ENCODE measurements around the gene HEXIM1.
A peak's percentile ranks its signal among the peaks of the same experiment; 100 is the strongest.

The HEXIM1 gene

DNA sequence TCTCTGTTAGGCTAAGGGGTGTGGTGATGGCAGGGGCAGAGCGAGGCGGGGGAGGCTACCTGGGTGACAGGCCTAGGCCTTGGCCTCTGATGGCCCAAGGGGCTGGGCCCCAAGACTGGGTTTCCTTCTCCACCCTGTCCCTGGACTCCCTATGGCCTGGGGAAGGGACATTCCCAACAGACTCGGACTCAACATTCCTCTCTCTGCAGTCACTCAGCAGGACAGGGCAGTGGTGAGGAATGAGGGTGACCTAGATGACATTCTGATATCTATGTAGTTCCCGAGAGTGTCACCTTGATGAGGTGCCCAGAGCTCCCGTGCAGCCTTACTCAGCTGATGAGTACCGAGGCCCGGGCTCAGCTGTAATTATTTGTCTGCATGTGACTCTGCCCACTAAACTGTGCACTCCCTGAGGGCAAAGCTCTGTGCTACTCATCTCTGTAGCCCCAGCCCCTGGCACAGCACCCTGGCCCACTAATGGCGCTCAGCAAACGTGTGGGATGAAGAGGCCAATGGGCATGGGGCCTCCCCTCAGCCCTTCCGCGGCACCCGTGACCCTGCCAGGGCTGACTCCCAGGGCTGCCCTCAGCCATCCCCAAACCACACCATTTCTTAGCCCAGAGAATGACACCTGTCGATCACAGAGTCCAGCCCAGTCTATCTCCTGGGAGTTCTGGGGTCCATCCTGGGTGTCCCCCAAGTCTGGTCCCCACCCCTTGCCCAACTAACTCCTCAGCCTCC is 18.2 kb upstream of the HEXIM1 start:
- DNase-seq (ENCODE audit: low spot score): peak; percentile 82

DNA sequence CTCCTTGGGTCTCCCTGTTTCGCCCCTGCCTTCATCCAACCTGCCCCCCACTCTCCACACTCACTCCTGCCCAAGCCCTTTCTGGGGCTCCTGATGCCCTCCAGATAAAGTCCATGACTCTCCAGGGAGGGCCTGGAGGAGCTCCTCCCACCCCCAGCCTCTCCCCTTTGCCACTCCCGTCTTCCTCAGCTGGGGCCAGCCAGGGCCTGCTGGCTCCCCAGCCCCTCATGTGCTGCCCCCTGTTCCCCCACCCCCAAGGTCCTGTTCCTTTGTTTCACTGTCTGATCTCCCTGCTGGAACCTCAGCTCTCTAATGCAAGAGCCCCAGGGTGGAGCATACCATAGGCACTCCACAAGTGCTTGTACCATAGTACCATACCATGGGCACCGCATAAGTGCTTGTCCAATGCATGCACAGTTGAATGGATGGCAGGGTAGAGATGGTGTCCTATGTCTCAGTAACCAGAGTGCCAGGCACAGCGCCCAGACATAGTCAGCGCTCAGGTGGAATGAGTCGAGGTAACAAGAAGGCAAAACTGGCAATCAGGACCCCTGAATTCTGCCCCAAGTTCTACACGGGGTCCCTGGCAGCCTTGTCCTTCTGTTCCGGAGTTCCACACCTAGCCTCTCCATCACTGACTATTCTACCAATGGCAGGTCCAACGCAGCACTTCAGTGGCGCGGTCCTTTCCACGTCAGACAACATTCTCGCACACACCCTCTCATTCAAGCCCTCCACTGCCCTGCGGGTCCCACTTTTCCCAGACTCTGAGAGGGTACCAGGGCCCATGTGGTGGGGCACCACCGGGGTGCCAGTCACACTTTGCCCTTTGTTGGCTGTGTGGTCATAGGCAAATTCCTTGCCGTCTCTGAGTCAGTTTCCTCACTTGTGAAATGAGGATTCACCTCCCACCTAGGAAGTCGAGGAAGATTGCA is 17.3 kb upstream of the HEXIM1 start:
- no peak for DNase-seq (ENCODE audit: low spot score)

DNA sequence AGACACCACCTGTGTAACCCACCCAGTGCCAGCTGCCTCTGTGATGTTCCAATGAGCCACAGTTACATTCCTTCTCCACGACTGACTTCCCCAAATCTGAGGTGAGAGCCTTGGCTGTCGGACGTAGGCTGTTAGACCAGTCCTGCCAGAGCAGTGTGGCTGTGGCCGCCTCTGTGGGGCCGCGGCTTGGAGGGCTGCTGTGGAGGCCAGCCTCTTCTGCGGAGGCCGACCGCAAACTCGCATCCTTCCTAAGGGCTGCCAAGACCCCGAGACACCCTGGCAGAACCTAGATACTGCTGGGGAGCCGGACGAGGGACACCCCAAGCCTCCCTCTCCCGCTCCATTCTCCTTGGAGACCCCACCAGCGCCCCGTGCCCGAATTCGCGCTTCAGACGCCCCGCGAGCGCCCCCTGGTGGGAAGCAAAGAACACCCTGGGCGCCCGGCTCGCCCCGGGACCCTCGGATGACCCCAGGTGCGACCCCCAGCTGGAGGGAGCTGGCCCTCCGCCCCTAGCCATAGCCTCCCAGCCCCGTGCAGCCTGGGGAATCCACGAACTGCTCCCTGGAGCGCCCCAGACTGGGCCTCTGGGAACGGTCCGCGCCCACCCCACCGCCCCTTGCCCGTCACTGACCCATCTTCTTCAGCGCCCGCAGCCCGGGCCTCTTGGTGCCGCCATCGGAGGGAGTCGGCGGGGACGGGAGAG is 16.5 kb upstream of the HEXIM1 start:
- peak; percentile 36 for DNase-seq (ENCODE audit: low spot score)

DNA sequence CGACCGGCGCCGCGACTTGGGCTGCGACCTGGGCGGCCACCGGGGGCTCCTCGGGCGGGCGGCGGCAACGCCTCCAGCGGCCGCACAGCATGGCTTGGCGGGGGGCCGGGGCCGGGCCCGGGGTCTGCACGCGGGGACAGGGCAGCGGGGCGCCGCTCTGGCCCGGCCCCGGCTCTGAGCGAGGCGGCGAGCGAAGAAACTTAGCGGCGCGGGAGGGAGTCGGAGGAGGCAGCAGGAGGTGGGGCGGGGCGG is 16.0 kb upstream of the HEXIM1 start, which contains the start of gene PLCD3:
PLCD3 (minus strand) TSS at position 196 of the 252 bp plus-strand sequence; CDS start at position 91, 105 bp downstream.
- no peak for DNase-seq (ENCODE audit: low spot score)

DNA sequence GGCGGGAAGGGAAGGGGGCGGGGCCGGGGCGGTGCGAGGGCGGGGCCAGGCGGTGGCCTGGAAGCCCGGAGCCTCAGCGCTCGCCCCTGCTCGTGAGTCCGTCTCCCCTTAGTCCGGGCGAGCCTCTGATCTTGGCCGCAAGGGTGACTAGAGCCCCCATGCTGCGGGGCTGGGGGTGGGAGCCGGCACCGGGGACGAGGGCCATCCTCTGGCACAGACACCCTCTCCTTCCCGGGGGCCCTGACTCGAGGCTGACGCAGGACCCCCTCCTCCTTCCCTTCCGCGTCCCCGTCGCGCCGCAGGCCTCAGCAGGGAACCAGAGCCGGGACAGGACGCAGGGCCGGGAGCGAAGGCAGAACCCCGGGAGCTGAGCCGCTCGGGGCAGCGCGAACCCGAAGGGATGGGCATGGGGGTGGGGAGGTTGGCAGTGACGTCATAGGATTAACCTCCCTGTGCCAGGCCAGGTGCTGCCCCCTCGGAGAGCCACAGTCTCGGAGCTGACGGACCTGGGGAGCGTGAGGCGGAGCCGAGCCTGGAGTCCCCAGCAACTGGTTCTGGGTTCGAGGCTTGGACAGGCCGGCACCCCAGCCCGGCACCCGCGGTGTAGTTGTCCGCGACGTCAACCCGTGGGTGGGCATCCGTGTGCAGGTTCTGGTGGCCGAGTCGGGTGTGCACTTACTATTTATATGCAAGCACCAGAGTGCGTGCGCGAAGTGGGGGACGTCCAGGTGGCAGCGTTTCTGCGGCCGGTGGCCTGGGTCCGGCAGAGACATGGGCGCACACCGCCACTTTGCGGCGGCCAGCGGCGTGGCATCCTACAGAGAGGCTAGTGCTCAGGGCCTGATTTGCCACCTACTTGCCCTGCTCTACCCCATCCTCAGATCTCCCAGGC is 15.5 kb upstream of the HEXIM1 start:
- DNase-seq (ENCODE audit: low spot score): peak; percentile 86

DNA sequence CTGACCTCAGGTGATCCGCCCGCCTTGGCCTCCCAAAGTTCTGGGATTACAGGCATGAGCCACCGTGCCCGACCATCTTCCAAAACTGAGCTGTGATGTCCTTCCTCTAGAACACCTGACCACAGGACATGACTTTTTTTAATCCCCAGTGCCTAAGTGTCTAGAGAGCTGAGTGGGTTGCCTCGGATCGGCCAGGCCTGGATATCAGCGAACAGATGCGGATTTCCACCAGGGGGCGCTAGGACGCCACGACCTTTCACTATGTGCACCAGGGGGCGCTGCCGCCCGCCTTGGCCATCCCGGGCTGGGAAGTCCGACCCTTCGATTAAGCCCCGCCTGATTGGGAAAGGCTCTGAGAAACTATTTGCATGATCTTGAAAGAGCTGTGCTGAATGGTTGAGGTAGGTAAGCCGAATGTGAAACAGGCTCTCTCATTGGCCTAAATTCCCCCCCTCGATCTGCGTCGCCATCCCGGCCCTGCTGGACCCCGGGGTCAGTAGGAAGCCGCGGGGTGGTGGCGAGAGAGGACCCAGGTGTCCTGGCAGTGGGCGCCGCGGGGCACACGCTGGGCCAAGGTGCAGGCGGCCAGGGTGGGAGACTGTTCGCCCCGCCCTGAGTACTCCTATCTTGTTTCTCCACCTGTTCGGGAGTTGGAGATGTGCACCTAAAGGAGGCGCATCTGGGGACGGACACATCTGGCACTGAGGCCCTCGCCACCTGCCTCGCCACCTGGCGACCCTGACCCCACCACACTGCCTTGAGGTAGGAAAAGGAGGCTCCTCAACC is 12.9 kb upstream of the HEXIM1 start, which contains the start of gene ACBD4:
ACBD4 (plus strand) TSS at position 496 of the 786 bp plus-strand sequence. CDS start 458 bp downstream, outside the sequence.
- peak; percentile 98 for DNase-seq (ENCODE audit: low spot score)

DNA sequence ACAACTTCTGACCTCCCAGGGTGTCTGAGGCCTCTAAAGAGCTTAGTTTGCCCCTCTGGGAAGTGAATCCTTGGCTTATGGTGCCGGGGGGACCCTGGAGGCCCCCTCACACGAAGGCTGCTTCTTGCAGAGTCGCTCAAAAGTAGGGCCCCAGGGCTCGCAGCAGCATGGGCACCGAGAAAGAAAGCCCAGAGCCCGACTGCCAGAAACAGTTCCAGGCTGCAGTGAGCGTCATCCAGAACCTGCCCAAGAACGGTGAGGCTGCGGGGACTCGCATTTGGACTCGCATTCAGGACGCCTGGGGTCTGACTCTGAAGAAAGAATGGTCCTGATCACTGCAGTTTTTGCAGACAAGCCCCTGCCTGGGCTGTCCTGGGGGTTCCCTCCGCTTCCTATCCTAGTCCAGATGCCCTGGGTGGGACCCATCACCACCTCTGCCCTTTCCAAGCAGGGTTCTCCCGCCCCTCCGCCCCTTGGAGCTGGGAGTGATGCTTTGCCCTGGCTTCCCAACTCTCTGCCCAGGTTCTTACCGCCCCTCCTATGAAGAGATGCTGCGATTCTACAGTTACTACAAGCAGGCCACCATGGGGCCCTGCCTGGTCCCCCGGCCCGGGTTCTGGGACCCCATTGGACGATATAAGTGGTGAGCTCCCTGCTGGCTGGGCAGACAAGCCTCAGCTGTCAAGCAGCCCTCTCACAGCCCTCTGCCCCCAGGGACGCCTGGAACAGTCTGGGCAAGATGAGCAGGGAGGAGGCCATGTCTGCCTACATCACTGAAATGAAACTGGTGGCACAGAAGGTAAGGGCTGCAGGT is 12.1 kb upstream of the HEXIM1 start:
- DNase-seq (ENCODE audit: low spot score): no peak

DNA sequence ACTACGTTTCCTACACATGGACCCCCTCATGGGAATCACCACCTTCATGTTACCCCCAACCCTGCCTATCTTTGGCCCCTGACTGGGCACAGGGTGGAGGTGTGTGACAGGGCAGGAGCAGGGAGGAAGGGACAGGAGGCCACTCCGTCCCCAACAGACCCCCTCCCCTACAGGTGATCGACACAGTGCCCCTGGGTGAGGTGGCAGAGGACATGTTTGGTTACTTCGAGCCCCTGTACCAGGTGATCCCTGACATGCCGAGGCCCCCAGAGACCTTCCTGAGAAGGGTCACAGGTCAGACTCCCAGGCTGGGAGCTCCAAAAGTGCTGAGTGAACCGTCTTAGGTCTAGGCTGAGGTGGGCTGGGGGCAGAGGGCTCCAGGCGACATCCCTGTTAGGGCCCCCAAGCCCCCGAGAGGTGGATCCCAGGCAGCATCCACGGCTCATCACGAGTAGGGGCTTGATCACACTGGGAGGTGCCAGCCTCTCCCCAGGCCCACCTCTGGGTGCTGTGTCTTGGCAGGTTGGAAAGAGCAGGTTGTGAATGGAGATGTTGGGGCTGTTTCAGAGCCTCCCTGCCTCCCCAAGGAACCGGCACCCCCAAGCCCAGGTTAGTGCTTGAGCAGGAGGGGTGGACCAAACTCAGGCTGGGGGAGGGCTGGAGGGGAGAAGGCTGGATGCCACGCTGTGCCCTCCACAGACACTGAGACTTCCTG is 11.3 kb upstream of the HEXIM1 start:
- DNase-seq (ENCODE audit: low spot score): no peak

DNA sequence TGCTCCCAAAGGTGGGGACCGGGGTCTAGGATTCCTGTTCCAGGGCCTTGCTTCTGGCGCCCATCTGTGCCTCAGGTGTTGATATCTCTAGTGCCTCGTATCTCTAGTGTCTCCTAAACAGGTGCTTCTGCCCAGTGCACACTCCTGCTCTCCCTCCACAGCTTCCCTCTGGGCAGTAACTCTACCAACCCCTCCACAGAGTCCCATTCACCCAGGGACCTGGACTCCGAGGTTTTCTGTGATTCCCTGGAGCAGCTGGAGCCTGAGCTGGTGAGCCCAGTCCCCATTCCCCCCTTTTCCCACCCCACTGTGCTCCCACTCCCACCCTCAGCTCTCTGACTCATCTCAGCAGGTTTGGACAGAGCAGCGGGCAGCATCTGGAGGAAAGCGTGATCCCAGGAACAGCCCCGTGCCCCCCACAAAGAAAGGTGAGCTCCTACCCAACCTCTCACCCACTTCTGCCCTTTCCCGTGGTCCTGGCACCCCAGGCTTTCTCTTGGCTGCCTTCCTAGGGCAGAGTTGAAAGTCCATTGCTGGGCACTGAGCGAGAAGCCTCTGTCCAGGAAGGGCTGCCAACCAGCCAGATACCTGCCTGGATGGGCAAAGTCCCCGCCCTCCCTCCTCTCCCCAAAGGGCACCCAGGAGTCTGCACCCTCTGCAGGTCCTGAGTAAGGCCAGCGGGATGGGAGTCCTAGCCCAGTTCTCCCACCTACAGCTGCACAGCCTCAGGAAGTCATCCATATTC is 10.5 kb upstream of the HEXIM1 start:
- no peak for DNase-seq (ENCODE audit: low spot score)

DNA sequence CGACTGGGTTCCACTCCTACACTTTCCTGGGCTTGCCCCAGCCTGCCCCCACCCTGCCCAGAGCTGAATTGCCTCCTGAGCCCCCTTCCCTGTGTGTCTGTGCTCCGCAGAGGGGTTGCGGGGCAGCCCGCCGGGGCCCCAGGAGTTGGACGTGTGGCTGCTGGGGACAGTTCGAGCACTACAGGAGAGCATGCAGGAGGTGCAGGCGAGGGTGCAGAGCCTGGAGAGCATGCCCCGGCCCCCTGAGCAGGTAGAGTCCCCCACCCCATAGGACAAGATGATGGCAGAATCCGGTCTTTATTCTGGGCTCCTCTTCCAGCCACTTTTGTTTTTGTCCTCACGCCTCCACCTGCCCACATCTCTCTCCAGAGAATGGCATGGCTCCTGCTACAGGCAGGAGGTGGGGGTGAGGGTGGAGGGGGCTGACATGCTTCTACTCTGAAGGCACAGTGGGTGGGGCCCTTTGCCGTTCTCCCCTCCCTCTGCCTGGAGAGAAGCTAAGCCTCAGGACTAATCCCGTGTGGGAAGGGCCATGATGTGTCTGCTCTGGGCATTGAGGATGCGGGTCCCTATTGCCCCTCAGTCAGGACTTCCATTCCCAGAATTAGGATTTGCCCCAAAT is 9.3 kb upstream of the HEXIM1 start:
- DNase-seq (ENCODE audit: low spot score): no peak

DNA sequence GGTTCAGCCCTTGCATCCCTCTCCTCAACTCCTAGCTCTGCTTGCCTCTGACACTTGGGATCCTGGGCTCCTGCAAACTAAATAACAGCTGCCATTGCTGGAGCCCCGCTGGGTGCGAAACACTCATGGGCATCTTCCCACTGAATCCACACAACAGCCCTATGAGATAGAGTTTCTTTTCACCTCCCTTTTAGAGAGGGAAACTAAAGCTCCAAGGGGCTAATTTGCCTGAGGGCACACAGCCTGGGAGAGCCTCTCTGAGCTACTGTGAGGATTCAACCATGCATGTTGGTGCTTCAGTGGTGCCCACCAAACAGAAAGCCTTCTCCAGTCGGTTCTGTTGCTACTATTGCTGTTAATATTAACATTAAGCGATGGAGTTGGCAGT is 8.7 kb upstream of the HEXIM1 start:
- DNase-seq (ENCODE audit: low spot score): no peak

DNA sequence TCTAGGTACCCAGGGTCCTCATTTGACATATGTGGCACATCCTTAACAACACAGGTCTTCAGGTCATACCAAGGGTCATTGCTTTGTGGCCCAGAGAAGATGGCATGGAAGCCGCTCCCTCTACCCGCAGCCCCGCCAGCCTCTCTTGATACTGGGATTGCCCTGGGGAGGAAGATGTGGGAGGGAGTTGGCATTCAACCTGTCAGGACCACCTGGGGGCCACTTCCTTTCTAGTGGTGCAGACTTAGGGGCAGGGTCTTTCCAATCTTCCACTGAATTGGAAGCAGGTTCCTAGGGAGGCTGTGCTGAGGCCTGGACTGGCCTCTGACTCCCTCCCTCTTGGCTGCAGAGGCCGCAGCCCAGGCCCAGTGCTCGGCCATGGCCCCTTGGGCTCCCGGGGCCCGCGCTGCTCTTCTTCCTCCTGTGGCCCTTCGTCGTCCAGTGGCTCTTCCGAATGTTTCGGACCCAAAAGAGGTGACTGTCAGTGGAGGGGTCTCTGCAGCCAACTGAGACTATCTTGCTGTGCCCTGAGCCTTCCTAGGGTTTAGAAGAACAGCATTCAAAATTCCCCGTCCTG is 5.1 kb upstream of the HEXIM1 start:
- DNase-seq (ENCODE audit: low spot score): no peak

DNA sequence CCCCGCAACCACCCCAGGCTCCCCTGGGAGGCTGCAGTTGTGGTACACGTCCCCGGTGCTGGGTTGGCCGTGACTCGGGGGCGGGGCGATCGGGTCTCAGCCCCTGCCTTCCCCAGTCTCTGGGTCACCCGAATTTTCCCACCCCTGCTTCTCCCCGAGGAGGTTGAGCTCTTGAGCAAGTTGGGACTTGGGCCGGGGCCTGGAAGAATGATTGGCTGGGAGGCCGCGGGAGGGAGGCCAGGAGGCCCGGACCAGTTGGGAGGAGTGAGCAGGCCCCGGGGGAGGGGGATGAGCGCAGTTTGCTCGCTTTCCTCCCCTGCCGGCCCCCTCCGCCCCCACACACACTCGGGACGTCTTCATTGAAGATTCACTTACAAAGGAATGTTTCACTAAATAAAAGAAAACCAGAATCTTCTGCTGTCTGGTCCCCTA is 4.5 kb upstream of the HEXIM1 start:
- DNase-seq (ENCODE audit: low spot score): no peak

DNA sequence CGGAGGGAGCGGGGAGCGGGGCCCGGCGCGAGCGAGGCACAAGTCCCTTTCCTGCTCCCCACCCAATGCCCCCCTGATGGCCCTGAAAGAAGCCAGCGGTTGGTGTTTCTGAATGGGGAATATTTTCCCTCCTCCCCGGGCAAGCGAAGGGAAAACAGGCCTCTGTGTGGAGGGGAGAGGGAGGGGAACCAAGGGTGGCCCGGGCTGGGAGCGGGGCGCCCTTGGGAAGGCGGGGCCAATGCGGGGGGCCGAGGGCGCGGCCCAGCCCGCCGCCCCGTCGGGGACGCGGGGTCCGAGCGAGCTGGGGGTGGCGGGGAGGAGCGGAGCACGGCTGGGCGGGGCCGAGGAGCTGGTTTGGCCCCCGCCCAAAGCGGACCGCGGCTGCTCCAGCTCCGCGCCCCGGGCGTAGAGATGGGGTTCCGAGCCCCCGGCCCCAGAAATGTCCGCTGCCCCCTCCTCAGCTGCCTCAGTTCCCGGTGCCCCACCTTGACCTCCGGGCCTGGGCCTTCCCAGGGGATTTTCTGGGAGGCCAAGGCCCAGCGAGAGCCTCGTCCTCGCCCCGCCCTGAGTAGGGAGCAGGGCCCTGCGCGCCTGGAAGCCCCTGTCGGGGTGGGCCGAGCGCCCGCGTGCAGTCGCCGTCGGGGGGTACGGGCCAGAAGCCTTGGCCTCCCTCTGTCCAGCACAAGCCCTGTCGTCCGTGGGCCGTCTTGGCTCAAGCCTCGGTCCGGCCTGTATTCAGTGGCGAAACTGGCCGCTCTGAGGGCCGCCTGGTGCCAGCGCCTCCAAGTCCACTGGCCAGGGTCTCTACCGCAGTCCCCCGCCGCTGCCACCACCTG is 3.9 kb upstream of the HEXIM1 start:
- no peak for DNase-seq (ENCODE audit: low spot score)

DNA sequence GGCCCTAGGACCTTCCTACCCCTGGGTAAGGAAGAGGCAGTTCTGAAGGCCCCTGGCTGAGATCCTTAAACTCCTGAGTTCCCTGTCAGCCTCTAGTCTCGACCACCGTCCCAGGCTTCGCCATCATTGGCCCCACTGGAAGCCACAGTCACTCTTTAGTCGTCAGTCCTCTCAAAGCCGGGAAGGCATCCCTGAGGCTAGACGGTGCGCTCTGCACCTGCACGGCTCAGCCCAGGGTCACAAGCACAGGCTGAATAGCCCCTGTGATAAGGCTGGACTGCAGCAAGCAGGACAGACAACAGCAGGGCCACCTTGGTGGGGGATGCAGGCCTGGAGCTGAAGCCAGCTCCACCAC is 3.3 kb upstream of the HEXIM1 start:
- DNase-seq (ENCODE audit: low spot score): no peak

DNA sequence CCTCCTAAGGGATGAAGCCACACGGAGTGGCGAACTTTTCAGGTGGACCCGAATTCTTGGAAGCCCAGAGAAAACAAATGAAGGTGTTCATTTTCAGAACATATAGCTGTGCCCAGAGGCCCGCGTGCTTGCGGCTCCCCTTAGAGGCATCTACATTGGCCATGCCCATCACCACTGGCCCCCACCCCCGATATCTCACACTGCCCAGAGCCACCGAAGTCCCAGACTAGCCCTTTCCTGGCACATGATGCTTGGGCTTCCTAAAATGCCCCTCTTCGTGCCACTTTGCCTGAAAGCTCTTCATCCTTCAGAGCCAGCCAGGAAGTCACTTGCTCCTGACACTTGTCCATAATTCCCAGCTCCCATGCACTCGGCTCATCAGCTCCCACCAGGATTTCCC is 2.1 kb upstream of the HEXIM1 start:
- DNase-seq (ENCODE audit: low spot score): no peak

DNA sequence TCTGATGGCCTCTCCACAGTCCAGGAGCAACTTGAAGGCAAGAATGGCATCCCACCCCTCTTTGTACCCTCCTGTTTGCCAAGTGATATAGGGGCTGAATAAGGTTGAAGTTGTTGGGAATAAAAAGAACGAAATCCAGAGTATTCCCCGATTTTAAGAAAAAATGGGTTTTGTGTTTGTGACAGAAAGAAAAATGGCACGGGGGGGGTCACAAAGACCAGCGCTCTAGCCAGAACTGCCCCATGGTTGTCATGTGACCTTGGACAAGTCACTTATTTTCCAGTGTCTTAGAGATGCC is 1.7 kb upstream of the HEXIM1 start:
- no peak for DNase-seq (ENCODE audit: low spot score)

All from kidney tubule cell (primary cell).